ENCODE results near the gene NRP1. TPM values are rescaled to one million over a fixed set of nuclear protein-coding genes. Genes with fewer than 3 reads are reported as not detected.

The NRP1 gene
- total and polyA plus RNA-seq, 9 donors, result 39.6 to 134 (median 67.2) TPM

GRCh38 chr10:33335551-33335800 lies 1.0 kb upstream of the NRP1 start:
- DNase-seq, result peak in 1 of 5 donors; percentile 68
- intact Hi-C loops (cut with DNase I), result loop anchor here in 1 of 4 donors (10.0 kb wide), 2 partner anchors 739 to 849 kb away; no protein-coding TSS in a partner anchor
- Histone ChIP-seq H3K4me1 (ENCODE audit: insufficient read depth) (peaks cover 2% of the 10 kb centered on the region), H3K9me3 (no peaks in the 10 kb centered on the region), H3K27ac (peak overlapping the region; percentile 87 to 93), H3K36me3 (no peaks in the 10 kb centered on the region), H3K4me3 (peak overlapping the region; percentile 69), H3K27me3 (no peaks in the 10 kb centered on the region)
- WGBS, 3 donors, result 0 to 1% (median 0%) methylated on average over 16 to 21 of the region's 21 CpGs
- TF ChIP-seq CTCF (IDR thresholded peaks at IDR 0.05), result no peak
- TF ChIP-seq POLR2A (IDR thresholded peaks at IDR 0.05), result no peak
- no peak for TF ChIP-seq EP300 (IDR thresholded peaks at IDR 0.05)

- peak overlapping the region; percentile 69 for H3K4me3 ChIP-seq
- H3K27me3 ChIP-seq, result no peaks in the 10 kb centered on the region
- peaks cover 2% of the 10 kb centered on the region for H3K4me1 ChIP-seq (ENCODE audit: insufficient read depth)
- no peaks in the 10 kb centered on the region for H3K36me3 ChIP-seq
- H3K27ac ChIP-seq, result peak overlapping the region; percentile 87 to 93
- DNase-seq, result peak; percentile 82 to 86 (median 83)
- intact Hi-C loops (cut with DNase I), result loop anchor here in 3 of 4 donors (5.0 to 10.0 kb wide), 4 partner anchors 143 to 1302 kb away; no protein-coding TSS in a partner anchor
- 0% methylated on average over 36 to 68 of the region's 68 CpGs for WGBS, 3 donors
- H3K9me3 ChIP-seq, result no peaks in the 10 kb centered on the region
- TF ChIP-seq CTCF (IDR thresholded peaks at IDR 0.05) (peak; percentile 20 to 93 (median 74)), POLR2A (IDR thresholded peaks at IDR 0.05) (peak; percentile 35), EP300 (IDR thresholded peaks at IDR 0.05) (no peak)
Measured at GRCh38 chr10:33334805-33335550, 511 bp upstream of the NRP1 start.

GRCh38 chr10:33333260-33334101 lies 986 bp downstream of the NRP1 start:
- Histone ChIP-seq H3K9me3 (no peaks in the 10 kb centered on the region), H3K27ac (peak overlapping the region; percentile 87 to 93), H3K27me3 (no peaks in the 10 kb centered on the region), H3K4me1 (ENCODE audit: insufficient read depth) (peaks cover 2% of the 10 kb centered on the region), H3K36me3 (no peaks in the 10 kb centered on the region), H3K4me3 (peak overlapping the region; percentile 69)
- DNase-seq, result no peak
- intact Hi-C loops (cut with DNase I), result loop anchor here (2.0 to 10.0 kb wide), 5 partner anchors 141 to 1304 kb away; no protein-coding TSS in a partner anchor
- TF ChIP-seq CTCF (IDR thresholded peaks at IDR 0.05) (no peak), POLR2A (IDR thresholded peaks at IDR 0.05) (no peak), EP300 (IDR thresholded peaks at IDR 0.05) (no peak)
- WGBS, 3 donors, result 0 to 3% (median 2%) methylated on average over 7 of the region's 7 CpGs

- 1 to 6% (median 4%) methylated on average over 5 of the region's 5 CpGs for WGBS, 3 donors
- no peaks in the 10 kb centered on the region for H3K4me1 ChIP-seq (ENCODE audit: insufficient read depth)
- no peaks in the 10 kb centered on the region for H3K9me3 ChIP-seq
- no peaks in the 10 kb centered on the region for H3K27me3 ChIP-seq
- no peak for TF ChIP-seq EP300 (IDR thresholded peaks at IDR 0.05)
- no peak for TF ChIP-seq POLR2A (IDR thresholded peaks at IDR 0.05)
- TF ChIP-seq CTCF (IDR thresholded peaks at IDR 0.05), result no peak
- intact Hi-C loops (cut with DNase I), result loop anchor here (2.0 to 10.0 kb wide), 5 partner anchors 140 to 1305 kb away; no protein-coding TSS in a partner anchor
- H3K36me3 ChIP-seq, result no peaks in the 10 kb centered on the region
- peak overlapping the region in 1 of 2 donors; percentile 93 for H3K27ac ChIP-seq
- no peak for DNase-seq
- peak overlapping the region; percentile 69 for H3K4me3 ChIP-seq
Measured at GRCh38 chr10:33332183-33333065, 2.0 kb downstream of the NRP1 start.
